Smooth muscle cell (in vitro differentiated cells): ENCODE data around the gene PLXNB1. TPM values are rescaled to one million over a fixed set of nuclear protein-coding genes. Genes with fewer than 3 reads are reported as not detected.
A peak's percentile ranks its signal among the peaks of the same experiment; 100 is the strongest.

ENCODE experiments used
- DNase-seq: peaks from one replicate; lab custom pipeline; 2025; ENCODE audit not compliant: unreplicated experiment; lab: John Stamatoyannopoulos, UW
- H2AFZ ChIP-seq: fragments of 200-600 bp; sonication (generic); 2 replicates; pipeline ENCODE4 v1.6.0; 2016; ENCODE audit warnings: antibody characterized with exemption, low read depth, mild to moderate bottlenecking
- H3F3A ChIP-seq: fragments of 200-600 bp; sonication (generic); 2 replicates; pipeline ENCODE4 v1.6.0; 2017; ENCODE audit warnings: antibody characterized with exemption, low read depth
- H3K27ac ChIP-seq: fragments of 200-600 bp; sonication (generic); 2 replicates; pipeline ENCODE4 v1.5.1; 2016; ENCODE audit warnings: low read depth, mild to moderate bottlenecking
- H3K27me3 ChIP-seq: fragments of 200-600 bp; sonication (generic); 2 replicates; pipeline ENCODE4 v1.6.1; 2016; ENCODE audit warnings: low read depth, mild to moderate bottlenecking
- H3K36me3 ChIP-seq: fragments of 200-600 bp; sonication (generic); 2 replicates; pipeline ENCODE4 v1.5.1; 2016; ENCODE audit warnings: low read depth
- H3K4me1 ChIP-seq: fragments of 200-600 bp; sonication (generic); 2 replicates; pipeline ENCODE4 v1.5.1; 2016; ENCODE audit warnings: low read depth
- H3K4me2 ChIP-seq: fragments of 200-600 bp; sonication (generic); 2 replicates; pipeline ENCODE4 v1.6.0; 2016; ENCODE audit warnings: mild to moderate bottlenecking
- H3K4me3 ChIP-seq: fragments of 200-600 bp; sonication (generic); 2 replicates; pipeline ENCODE4 v1.5.1; 2016; ENCODE audit warnings: mild to moderate bottlenecking
- H3K79me2 ChIP-seq: fragments of 200-600 bp; sonication (generic); 2 replicates; pipeline ENCODE4 v1.6.0; 2016; ENCODE audit warnings: low read depth, mild to moderate bottlenecking
- H3K9ac ChIP-seq: fragments of 200-600 bp; sonication (generic); 2 replicates; pipeline ENCODE4 v1.6.0; 2016; ENCODE audit warnings: low read depth
- H3K9me3 ChIP-seq: fragments of 200-600 bp; sonication (generic); replicated peaks from 2 replicates; pipeline ENCODE4 v1.5.1; 2016; ENCODE audit warnings: low read depth
- H4K20me1 ChIP-seq: fragments of 200-600 bp; sonication (generic); 2 replicates; pipeline ENCODE4 v1.6.0; 2016; ENCODE audit warnings: low read depth
- CTCF ChIP-seq: fragments of 200-600 bp; sonication (generic); IDR thresholded peaks from 2 replicates; pipeline ENCODE4 v1.5.1; 2017; ENCODE audit warnings: borderline replicate concordance, mild to moderate bottlenecking, antibody characterized with exemption; ENCODE audit not compliant: insufficient read depth, poor library complexity, severe bottlenecking
- WGBS: methylation state at CpG from one replicate; pipeline ENCODE4 v1.1.7; 2016; ENCODE audit warnings: low lambda C conversion rate; 5-methylcytosine and 5-hydroxymethylcytosine counted together
- polyA plus RNA-seq: library from polyadenylated mRNA; unstranded; fragments of >200 nt; fragmentation: Nextera tagmentation; extraction: Ambion mirVana; gene quantifications from 2 replicates; pipeline ENCODE4 v1.2.1, GENCODE V29; 2016
- total RNA-seq: library from RNA; depleted of rRNA; stranded (reverse); fragments of >200 nt; gene quantifications from 2 replicates; pipeline ENCODE4 v1.2.3, GENCODE V29; 2014

Gene PLXNB1
- total and polyA plus RNA-seq, 2 experiments from 2014 or later: 15.5 to 26.9 TPM

GRCh38 chr3:48426944-48427629, 2.8 kb downstream of the PLXNB1 start:
- Histone ChIP-seq H3K9ac (no peak overlapping the region), H4K20me1 (peaks cover 59% of the 10 kb centered on the region), H3K79me2 (peaks cover 27% of the 10 kb centered on the region), H3K9me3 (no peaks in the 10 kb centered on the region), H3F3A (peaks cover 4% of the 10 kb centered on the region), H3K36me3 (no peaks in the 10 kb centered on the region), H3K4me2 (peak overlapping the region; percentile 90), H3K4me3 (peak overlapping the region; percentile 87), H3K27me3 (no peaks in the 10 kb centered on the region), H3K27ac (no peak overlapping the region), H3K4me1 (peaks cover 12% of the 10 kb centered on the region), H2AFZ (no peak overlapping the region)
- DNase-seq: no peak
- WGBS: 88% methylated on average over 8 of the region's 8 CpGs
- no peak for TF ChIP-seq CTCF

GRCh38 chr3:48426401-48426909, 3.4 kb downstream of the PLXNB1 start:
- Histone ChIP-seq H3F3A (no peaks in the 10 kb centered on the region), H3K36me3 (no peaks in the 10 kb centered on the region), H3K79me2 (peaks cover 27% of the 10 kb centered on the region), H3K27ac (no peak overlapping the region), H3K9me3 (no peaks in the 10 kb centered on the region), H3K9ac (no peak overlapping the region), H3K4me1 (peaks cover 12% of the 10 kb centered on the region), H4K20me1 (peaks cover 66% of the 10 kb centered on the region), H3K27me3 (no peaks in the 10 kb centered on the region), H2AFZ (no peak overlapping the region), H3K4me2 (no peak overlapping the region), H3K4me3 (no peak overlapping the region)
- TF ChIP-seq CTCF: no peak
- 89% methylated on average over 11 of the region's 11 CpGs for WGBS
- no peak for DNase-seq

GRCh38 chr3:48425281-48425812, 4.5 kb downstream of the PLXNB1 start:
- no peak for TF ChIP-seq CTCF
- H3K79me2 ChIP-seq: peaks cover 27% of the 10 kb centered on the region
- no peaks in the 10 kb centered on the region for H3F3A ChIP-seq
- no peaks in the 10 kb centered on the region for H3K9me3 ChIP-seq
- H3K27ac ChIP-seq: no peak overlapping the region
- WGBS: 72% methylated on average over 13 of the region's 13 CpGs
- H2AFZ ChIP-seq: no peak overlapping the region
- no peak overlapping the region for H3K4me3 ChIP-seq
- H3K9ac ChIP-seq: no peak overlapping the region
- no peaks in the 10 kb centered on the region for H3K36me3 ChIP-seq
- peaks cover 12% of the 10 kb centered on the region for H3K4me1 ChIP-seq
- peaks cover 75% of the 10 kb centered on the region for H4K20me1 ChIP-seq
- no peak for DNase-seq
- H3K4me2 ChIP-seq: no peak overlapping the region
- H3K27me3 ChIP-seq: no peaks in the 10 kb centered on the region
